Activated CD4-positive, CD25-positive, alpha-beta regulatory T cell treated with anti-CD3 and anti-CD28 coated beads, Interleukin-2, amount 50 U/mL, for 24 hours (primary cell): Measurements from ENCODE around the gene SPINT1.
A peak's percentile ranks its signal among the peaks of the same experiment; 100 is the strongest.

Experiments
- ATAC-seq, 2 donors: fragments of 150-1000 bp; cut with Tn5 transposase; one replicate each; pipeline ENCODE4 v1.10.0; 2021; ENCODE audit warnings: mild to moderate bottlenecking in 1 of 2, moderate library complexity in 1 of 2

SPINT1 gene, protein sequence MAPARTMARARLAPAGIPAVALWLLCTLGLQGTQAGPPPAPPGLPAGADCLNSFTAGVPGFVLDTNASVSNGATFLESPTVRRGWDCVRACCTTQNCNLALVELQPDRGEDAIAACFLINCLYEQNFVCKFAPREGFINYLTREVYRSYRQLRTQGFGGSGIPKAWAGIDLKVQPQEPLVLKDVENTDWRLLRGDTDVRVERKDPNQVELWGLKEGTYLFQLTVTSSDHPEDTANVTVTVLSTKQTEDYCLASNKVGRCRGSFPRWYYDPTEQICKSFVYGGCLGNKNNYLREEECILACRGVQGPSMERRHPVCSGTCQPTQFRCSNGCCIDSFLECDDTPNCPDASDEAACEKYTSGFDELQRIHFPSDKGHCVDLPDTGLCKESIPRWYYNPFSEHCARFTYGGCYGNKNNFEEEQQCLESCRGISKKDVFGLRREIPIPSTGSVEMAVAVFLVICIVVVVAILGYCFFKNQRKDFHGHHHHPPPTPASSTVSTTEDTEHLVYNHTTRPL

DNA sequence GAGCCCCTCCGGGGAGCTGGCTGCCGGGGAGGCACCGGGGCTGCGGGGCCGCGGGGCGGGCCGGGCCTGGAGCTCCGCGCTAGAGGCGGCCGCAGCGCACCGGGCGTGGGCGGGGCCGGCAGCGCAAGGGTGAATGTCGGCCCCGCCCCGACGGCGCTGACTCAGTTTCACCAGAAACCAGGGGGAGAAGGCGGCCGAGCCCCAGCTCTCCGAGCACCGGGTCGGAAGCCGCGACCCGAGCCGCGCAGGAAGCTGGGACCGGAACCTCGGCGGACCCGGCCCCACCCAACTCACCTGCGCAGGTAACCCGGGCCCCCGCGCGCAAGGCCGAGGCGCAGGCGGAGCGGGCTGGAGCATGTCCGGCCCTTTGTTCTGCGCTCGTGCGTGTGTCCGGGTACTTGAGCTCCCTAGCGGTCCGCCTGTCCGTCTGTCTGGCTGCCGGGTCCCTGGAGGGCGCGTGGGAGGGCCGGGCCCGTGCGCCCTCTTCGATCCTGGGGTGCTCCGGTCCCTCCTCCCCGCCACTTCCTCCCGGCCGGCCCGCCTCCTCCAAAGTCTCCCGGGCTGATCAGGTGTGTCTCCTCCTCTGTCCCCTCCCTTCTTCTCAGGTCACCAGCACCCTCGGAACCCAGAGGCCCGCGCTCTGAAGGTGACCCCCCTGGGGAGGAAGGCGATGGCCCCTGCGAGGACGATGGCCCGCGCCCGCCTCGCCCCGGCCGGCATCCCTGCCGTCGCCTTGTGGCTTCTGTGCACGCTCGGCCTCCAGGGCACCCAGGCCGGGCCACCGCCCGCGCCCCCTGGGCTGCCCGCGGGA, at the start of gene SPINT1:
Gene SPINT1, plus strand, starts transcription at position 164 of the 811 bp plus-strand sequence. Its CDS starts 507 bp downstream, at position 671.
- ATAC-seq, result peak; percentile 74 to 75

DNA sequence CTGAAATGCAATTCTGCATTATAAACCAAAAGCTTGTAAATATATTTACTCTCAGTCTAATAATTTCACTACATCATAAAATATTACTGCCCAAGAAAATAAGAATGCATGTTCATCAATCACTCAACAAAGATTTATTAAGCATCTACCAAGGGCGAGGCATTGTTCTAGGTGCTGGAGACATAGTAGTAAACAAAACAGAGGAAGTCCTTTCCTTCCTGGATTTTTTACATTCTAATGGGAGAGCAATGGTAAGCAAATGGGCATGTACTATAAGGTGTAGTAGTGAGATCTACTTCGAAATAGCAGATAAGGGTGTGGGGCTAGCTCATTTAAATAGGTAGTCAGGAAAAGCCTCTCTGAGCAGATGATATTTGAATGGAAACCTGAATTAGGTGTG, 47.8 kb upstream of the SPINT1 start:
- no peak for ATAC-seq

DNA sequence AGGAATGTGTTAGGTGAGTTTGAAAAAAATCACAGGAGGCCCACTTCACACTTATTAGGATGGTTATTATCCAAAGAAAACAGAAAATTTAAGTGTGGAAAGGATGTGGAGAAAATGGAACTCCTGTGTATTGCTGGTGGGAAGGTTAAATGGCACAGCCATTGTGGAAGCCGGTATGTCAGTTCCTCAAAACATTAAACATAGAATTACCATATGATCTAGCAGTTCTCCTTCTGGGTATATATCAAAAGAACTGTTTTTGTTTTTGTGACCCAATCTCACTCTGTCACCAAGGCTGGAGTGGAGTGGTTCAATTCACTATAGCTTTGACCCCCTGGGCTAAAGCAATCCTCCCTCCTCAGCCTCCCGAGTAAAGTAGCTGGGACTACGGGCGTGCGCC, 47.3 kb upstream of the SPINT1 start:
- ATAC-seq, result no peak

DNA sequence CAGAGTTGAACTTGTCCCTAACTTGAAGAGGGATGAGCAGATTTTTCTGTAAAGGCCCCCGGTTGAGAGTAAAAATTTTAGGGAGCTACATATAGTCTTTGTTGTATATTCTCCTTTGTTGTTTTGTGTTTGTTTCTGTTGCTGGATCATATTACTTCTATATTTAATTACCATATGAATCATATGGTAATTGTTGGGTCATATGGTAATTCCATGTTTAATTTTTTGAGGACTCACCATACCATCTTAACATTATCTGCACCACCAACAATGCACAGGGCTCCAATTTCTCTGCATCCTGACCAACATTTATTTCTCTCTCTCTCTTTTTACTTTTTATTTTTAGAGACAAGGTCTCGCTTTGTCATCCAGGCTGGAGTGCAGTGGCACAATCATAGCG, 44.3 kb upstream of the SPINT1 start:
- no peak for ATAC-seq

DNA sequence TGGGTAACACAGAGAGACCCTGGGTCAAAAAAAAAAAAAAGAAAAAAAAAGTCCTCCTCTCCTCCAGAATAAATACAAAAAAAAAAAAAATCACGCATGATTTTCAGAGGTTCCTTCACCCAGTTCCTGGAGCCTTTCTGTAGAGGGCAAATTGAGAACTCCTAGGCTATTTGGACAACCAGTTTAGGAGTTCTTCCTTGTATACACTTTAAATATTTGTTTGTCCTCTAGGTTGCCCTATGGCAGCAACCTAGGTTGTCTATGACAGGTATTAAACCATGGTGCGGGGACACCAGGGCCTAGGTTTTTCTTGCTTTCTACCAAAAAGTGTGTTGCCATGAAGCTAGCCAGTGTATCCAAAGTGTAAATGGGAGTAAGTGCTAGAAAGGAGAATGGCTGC, 40.8 kb upstream of the SPINT1 start:
- ATAC-seq, result no peak

DNA sequence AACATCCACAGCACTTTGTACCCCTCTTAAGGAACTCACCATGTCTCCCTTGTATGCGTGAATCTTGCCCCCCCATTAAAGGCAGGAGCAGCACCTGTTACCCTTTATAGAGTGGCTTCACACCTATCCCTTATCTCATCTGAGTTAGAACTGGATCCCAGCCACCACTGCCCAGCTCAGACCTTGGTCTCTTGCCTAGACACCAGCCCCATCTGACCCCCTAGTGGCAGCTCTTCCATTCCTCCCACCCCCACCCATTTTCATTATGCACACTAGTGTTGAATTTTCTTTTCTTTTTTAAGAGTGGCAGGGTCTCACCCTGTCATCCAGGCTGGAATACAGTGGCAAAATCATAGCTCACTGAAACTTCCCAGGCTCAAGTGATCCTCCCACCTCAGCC, 40.2 kb upstream of the SPINT1 start:
- no peak for ATAC-seq

DNA sequence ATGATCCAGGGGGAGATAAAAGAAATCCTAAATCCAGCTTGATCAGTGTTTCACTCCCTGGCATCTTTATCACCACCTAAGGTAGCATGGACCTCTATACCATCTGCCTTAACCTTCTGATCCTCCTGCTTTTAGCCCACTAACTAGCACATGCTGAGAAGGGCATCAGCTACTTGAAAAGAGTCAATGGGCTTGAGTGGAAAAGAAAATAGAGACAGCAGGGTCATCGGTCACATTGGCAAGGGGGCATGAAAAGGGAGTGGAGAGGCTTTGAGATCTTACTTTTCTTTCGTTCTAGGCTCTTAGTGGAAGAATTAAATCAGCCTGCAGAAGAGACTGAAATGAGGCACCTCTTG, 37.2 kb upstream of the SPINT1 start:
- ATAC-seq, result peak in 1 of 2 donors; percentile 0

DNA sequence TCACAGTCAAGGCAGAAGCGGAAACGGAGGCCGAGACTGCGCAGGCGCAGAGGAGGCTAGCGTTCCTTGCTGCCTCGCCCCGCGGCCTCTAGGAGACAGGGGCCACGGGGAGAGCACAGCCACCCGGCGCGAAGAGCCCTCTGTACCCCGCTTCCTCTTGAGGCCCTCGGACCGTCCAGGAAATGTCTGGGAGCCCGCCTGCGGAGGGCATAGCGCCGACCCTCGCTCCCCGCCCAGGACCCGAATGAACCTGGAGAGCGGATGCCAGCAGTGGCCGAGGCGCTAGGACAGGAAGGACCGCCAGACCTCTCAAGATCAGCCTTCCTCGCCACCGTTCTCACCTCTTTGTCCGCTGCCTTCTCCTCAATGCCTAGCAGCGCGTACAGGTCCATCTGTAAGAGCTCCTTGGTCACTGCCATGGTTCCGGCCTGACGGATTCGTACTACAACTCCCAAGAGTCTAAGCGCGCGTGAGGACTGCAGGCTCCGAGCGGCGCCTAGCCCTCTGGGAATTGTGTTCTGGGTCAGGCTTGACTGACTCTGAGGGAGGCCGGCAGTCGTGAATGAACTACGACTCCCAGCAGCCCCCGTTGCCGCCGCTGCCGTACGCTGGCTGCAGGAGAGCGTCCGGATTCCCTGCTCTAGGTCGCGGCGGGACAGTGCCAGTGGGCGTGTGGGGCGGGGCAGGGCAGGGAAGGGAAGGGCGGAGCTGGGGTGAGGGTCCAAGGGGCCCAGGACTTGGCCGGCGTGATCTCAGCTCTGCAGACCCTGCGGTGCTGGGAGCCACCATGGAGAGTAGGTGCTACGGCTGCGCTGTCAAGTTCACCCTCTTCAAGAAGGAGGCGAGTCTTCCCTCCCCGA, 36.6 kb upstream of the SPINT1 start, which contains the start of the genes DNAJC17 and ZFYVE19:
Gene DNAJC17, minus strand, starts transcription at position 446 of the 860 bp plus-strand sequence. Its CDS starts 27 bp downstream, at position 419.
Gene ZFYVE19, plus strand, starts transcription at position 62 of the 860 bp plus-strand sequence. Its CDS starts 501 bp downstream, at position 563.
- ATAC-seq, result peak; percentile 97 to 98

DNA sequence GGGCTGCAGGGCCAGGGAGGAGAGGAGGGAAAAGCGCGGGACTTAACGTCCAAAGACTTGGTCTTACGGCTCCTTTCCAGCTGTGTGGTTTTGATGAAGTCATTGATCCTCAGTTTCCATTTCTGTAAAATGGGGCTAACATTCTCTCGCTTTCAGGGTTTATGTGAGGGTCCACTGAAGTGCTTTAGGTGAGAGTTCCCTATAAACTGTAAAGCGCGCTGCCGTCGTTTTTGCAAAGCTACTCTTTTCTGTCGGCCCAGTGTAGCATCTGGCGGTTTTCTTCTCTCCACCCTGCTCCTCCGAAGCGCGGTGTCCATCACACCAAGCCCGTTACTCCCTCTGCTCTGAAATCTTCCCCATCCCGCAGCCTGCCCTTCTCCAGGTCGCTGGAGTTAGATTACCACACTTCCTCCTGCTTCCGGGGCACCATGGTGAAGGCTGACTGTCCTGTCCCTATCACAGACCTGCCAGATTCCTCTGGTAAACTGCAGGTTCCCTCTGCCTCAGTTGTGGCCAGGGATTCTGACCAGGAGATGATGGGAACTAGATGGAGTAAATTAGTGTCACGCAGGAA, 35.9 kb upstream of the SPINT1 start:
- ATAC-seq, result no peak

DNA sequence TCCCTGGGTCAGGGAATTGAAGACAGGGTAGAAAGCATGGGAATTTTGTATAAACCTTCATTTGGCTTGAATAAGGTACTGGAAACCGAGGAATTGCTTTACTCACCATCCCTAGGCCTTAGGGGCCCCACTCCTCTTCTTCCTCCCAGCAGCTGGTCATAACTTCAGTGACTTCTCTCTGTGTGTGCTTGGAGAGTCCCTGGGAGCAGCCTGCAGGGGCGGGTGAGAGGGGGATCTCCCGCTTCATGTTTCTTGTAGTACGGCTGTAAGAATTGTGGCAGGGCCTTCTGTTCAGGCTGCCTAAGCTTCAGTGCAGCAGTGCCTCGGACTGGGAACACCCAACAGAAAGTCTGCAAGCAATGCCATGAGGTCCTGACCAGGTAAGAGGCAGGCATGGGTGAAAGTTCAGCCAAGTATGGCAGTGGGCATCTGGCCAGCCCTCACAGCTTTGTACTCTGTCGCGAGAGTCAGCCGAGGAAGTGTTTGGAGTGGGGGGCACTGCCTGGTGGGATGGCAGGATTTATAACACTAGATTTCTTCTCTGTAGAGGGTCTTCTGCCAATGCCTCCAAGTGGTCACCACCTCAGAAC, 34.9 kb upstream of the SPINT1 start:
- no peak for ATAC-seq

DNA sequence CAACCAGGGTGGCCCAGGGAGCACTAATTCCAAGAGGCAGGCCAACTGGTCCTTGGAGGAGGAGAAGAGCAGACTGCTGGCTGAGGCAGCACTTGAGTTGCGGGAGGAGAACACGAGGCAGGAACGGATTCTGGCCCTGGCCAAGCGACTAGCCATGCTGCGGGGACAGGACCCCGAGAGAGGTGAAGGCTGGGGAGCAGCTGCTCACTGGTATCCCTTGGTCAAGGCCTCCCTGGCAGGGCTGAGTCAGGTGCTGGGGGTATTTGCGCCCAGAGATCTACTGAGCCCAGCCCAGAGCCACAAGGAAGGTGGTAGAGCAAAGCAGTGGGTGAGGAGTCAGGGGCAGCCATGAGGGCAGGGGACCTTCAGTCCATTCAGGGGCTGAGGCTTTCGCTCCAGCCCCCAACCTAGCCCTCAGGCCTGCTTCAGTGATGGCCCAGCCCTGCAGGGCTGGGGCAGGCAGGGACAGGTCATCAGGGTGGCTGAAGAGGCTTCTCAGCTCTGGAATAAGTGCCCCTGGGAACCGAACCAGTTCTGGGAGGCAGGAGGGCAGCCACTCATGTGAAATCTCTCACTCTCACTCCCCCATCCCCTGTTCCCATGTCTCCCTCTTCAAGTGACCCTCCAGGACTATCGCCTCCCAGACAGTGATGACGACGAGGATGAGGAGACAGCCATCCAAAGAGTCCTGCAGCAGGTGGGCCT, 31.0 kb upstream of the SPINT1 start:
- ATAC-seq, result no peak

DNA sequence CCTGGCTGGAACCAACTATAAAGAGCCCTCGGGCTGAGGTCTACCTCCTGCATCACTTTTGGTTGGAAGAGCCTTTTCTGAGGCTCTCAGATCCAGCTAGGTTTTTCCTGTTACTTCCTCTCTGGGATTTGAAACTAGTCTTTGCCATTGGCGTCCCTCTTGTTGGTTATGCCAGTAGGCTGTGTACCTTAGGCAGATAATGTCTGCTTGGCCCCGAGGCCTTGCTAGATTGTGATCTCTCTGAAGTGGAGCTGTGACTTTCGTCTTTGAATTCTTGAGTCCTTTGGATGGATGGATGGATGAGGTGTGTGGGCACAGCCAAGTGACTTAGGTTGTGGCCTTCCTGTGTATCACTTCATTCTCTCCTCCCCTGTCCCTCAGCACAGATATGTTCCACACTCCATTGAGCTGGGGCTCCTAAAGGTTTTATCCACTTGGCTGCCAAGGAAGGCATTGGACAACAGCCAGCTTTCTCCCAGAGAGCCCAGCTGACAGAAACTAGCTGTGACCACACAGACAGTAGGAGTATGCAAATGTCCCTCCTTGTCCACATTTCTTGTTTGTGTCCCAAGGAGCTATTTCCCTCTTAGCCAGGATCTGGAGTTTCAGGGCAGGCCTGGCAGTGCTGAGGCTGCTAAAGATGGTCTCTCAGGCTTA, 28.7 kb upstream of the SPINT1 start:
- no peak for ATAC-seq

DNA sequence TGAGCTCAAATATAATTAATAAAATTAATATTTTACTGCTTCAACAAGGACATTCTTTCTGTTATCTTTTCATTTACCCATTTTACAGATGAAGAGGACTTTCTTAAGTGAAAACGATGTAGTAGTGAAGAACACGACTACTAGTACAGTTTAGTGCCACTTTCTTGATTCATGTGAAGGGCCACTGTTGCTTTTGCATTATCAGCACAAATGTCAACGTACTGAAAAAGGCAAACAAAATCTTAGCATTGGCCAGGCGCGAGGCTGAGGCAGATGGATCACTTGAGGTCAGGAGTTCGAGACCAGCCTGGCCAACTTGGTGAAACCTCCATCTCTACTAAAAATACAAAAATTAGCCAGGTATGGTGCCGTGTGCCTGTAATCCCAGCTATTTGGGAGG, 24.8 kb upstream of the SPINT1 start:
- ATAC-seq, result no peak

DNA sequence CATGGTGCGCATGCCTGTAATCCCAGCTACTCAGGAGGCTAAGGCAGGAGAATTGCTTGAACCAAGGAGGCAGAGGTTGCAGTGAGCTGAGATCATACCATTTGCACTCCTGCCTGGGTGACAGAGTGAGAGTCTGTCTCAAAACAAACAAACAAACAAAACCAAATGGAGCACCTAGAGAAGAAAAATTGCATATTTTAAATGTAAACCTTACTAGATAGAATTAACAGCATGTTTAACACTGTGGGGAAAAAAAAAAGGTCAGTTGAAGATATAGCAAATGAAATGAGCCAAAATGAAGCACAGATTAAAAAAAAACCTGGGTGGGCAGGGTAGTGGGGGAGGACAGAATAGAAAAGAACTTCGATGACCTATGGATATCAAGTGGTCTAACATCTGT, 22.7 kb upstream of the SPINT1 start:
- no peak for ATAC-seq

DNA sequence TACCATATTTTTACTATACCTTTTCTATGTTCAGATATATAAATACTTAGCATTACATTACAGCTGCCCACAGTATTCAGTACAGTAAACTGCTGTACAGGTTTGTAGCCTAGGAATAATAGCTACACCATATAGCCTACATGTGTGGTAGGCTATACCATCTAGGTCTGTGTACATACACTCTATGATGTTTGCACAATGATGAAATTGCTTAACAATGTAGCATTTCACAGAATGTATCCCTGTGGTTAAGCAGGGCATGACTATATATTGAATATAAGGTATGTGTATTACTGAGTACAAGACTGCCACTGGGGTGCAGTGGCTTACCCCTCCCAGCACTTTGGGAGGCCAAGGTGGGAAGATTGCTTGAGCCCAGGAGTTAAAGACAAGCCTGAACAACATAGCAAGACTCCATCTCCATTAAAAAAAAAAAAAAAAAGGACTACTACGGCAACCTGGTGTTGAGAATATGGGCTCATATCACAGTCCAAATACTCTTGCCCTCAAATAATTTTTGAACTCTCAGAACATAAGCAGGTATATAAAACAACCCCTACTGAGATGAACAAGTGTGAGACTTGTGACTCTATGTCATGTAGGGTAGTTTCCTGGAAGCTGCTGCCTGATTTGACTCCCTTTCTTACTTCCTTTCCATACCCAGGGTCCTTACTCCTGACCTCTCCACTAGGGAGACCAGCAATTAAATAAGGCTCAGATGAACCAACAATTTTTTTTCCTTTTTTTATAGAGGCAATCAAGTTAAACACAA, 20.1 kb upstream of the SPINT1 start:
- no peak for ATAC-seq

DNA sequence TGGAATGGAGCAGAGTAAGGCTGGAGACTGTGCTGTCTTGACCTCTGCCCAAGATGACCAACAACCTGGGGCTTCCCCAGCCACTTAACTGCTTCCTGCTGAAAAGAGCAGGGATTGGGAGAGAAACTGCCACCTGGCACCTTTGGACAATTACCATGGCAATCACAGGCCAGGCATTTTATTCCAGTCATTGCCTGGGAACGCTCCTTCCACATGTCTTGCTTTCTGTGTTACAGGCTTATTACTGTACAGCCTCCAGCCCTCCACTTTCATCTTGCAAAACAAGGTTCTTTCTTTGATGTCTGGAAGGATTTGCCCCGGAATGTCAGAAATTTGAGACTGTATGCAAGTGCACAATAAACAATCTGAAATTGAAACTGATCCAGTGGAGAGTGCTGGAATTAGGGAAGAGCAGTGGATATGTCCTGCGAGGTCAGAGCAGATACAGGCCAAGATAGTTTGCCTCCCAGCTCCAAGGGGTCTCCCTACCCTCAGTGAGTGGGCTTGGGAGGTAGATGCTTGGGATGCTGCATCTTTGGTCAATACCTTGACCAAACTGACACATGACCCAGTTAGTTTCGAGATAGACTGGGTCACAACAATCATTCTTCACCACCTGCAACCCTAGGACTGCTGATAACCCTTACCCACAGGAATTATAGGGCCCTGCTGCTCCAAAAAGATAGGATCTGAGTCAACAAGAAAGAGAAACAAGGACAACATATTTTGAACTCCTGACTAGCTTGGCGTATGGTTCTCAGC, 18.0 kb upstream of the SPINT1 start:
- no peak for ATAC-seq

DNA sequence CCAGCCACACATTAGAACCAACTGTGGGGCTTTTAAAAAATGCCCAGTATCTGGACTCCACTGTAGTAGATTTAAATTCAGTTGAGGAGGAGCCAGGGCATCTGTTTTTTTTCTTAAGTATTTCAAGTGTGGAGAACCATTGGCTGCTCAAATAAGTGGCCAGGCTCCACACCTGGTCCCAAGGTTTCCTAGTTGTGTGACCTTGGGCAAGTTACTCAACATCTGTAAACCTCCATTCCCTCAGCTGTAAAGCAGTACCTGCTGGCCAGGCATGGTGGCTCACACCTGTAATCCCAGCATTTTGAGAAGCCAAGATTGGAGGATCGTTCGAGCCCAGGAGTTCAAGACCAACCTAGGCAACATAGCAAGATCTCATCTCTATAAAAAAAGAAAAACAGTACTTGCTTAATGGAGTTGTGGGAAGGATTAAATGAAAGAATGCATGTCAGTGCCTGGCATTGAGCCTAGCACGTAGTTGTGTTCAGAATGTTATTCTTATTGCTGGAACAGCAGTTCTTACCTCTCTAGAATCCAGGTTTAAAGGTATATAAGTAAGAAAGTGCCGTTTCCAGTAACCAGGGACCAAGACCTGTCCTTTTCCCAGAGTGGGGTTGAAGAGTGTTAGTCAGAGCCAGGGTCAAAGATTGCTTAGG, 17.3 kb upstream of the SPINT1 start:
- no peak for ATAC-seq

DNA sequence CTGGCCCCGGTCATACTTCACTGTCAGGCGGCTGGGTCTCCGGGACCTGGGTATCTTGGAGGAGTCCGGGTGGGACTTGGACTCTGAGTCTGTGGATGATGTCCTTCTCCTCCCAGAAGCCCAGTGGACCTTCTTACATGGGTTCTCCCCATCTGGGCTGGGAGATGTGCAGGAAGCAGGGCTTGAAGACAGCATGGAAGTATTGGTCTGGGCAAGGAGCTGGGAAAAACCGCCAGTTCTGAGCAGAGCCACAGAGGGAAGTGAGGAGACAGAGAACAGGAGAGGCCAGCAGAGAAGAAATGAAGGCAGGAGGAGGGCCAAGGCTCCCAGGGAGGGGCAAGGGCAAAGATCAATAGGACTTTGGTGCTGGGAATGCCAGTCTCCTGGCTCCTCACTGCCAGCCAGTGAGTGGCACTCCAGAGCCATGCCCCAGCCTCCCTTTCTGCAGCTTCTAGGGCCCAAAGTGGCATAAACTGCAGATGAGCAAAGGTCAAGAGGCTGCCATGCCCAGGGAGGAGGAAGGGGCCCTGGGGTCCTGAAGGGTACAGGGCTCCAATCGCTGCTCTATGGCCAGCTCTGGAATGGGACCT, 15.3 kb upstream of the SPINT1 start, which contains the start of gene PPP1R14D:
Gene PPP1R14D, minus strand, starts transcription at position 262 of the 590 bp plus-strand sequence. Its CDS starts 67 bp downstream, at position 195.
- ATAC-seq, result no peak
